ENCODE measurements around the gene ATAT1.
"Not testable (repeated sequence)": the region's sequence is repeated elsewhere in the genome, so short reads cannot be mapped to it uniquely, and the experiment has no call there.

Gene ATAT1

GRCh38 chr6:30651143-30651542, 24.5 kb downstream of the ATAT1 start:
- no peak for DNase-seq (ENCODE audit: low spot score)

- DNase-seq (ENCODE audit: low spot score): no peak
Observed at GRCh38 chr6:30654798-30655742, 28.4 kb downstream of the ATAT1 start.

DNA sequence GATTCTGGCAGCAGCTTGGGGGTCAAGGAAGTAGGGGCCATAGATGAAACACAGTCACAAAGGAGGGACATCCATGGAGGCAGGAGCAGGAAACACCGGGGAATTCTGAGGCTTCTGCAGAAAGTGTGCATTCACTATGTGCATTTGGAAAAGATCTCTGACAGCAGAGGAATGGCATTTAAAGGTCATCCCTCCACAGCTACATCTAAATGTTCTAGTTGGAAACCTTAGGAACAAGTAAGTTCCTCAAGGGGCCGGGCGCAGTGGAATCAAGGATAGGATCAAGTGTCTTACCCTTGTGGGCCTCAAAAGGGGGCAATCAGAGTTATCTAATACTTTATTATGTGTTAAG, 29.0 kb downstream of the ATAT1 start:
- no peak for DNase-seq (ENCODE audit: low spot score)

DNA sequence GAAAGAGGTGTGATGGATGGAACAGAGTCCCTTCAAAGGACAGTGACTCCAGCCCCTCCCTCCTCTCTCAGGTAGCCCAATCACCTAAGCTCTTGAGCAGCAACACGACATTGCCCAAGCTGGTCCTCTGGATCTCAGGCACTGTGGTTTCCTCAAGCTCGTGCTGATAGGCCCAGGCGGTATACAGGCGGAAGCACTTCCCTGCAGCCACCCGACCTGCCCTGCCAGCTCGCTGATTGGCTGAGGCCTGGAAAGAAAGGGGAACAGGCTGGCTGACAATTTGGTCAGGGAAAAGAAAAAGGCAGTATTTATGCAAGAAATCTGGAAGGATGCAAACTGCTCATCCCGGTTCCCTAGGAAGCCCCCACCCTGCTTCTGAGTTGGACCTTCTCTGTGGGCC, 29.8 kb downstream of the ATAT1 start:
- no peak for DNase-seq (ENCODE audit: low spot score)

GRCh38 chr6:30657454-30657853, 30.8 kb downstream of the ATAT1 start:
- no peak for DNase-seq (ENCODE audit: low spot score)

- not testable (repeated sequence) for DNase-seq (ENCODE audit: low spot score)
Observed at GRCh38 chr6:30657922-30658321, 31.2 kb downstream of the ATAT1 start.

DNA sequence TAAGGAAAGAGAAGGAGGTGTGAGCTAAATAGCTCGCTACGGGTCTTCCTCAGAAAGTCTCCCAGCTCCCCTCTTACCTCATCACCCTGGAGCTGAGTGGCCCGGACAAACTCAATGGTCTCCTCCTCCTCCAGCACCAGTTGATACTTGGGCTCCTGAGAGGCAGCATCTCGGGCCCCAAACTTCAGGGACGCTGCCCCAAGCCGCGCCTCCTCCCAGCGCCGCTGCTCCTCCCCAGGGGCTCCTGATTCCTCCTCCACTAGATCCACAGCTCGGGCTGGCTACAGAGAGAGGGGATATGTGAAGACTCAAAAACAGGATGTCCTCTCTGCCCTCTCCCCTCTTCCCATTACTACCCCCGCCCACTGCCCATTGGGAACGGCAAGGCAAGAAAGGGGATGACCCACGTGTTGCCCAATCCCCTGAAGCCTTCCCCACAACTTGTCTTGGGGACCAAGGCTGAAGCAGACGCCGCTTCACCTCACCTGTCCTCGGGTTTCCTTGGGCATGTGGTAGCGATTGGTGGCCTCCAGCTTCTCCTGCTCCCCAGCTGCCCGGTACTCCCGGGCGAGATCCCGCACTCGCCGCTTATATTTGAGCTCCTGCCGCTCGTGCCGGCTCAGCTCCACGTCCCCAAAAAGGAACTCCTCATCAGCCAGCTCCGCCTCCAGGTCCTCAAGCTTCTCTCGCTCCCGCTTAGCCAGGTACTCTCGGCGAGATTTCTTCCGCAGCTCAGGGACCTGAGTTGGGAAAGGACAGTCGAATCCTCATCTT, 38.5 kb downstream of the ATAT1 start:
- no peak for DNase-seq (ENCODE audit: low spot score)

GRCh38 chr6:30666300-30666699, 39.6 kb downstream of the ATAT1 start:
- not testable (repeated sequence) for DNase-seq (ENCODE audit: low spot score)

GRCh38 chr6:30670760-30671527, 44.3 kb downstream of the ATAT1 start:
- no peak for DNase-seq (ENCODE audit: low spot score)

DNA sequence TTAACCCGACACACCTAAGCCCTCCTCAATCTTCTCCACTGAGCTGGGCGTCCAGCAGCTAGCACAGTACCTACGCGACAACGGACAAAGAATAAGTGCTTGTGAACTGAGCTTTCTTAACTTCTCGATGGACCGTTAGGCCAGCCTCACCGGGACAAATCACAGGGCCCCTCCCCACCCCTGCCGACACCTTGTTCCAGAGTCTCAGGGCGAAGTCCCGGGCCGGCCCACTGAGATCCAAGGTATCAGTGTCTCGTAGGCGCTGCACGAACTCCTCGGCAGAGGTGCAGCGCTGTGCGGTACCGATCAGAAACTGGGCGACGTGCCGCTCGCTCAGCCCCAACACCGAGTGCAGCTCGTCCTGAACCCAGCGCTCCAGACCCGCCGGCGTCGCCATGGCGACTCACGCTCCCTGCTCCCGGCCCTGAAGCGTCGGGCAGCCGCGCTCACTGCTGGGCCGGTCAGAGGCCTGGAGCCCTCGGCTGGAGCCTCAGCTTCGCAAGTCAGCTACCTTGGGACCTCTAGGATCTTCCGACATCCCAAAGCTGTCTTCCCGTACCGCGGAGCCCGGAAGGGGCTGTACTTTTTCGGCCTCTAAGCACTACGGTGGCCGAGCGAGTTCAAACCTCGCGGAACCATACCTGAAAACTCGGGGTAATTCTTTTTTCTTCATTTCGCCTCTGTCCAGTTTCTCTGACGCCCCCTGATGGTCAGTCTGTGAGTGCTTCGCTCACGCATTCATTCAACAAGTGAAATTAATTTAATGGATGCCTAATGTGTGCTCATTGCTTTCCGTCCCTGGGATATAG, 46.0 kb downstream of the ATAT1 start, which contains the start of gene DHX16:
DHX16 (minus strand) TSS at position 562 of the 809 bp plus-strand sequence; CDS start at position 397, 165 bp downstream.
- DNase-seq (ENCODE audit: low spot score): peak; percentile 93

DNA sequence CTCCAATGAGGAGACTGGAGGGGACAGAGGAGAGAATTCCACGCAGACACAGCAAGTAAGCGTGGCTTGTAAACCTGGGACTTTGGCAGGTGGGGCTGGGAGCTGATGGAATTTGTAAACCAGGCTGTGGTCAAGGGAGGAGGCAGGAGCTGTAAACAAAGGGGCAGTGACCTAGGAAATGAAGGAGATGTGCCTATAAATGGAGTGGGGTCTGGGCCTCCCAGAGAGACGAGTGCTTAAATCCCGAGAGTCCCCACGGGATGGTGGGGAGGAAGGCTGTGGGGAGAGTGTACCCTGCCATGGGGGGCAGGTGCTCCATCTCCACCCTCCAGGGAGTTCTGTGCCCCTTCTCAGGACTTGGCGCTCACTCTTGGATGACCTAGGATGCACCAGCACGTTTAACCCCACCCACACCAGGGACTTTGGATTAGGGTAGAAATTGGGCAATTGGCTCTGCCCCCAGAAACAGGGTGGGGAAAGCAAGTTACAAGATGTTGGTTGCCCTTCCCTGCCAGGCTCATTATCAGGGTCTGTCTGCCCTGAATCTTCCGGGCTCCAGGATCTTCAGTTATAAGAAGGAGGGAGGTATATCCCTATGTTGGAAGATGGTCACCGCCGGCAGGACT, 50.1 kb downstream of the ATAT1 start:
- DNase-seq (ENCODE audit: low spot score): no peak

GRCh38 chr6:30678964-30679726, 52.5 kb downstream of the ATAT1 start:
- DNase-seq (ENCODE audit: low spot score): peak; percentile 75

DNA sequence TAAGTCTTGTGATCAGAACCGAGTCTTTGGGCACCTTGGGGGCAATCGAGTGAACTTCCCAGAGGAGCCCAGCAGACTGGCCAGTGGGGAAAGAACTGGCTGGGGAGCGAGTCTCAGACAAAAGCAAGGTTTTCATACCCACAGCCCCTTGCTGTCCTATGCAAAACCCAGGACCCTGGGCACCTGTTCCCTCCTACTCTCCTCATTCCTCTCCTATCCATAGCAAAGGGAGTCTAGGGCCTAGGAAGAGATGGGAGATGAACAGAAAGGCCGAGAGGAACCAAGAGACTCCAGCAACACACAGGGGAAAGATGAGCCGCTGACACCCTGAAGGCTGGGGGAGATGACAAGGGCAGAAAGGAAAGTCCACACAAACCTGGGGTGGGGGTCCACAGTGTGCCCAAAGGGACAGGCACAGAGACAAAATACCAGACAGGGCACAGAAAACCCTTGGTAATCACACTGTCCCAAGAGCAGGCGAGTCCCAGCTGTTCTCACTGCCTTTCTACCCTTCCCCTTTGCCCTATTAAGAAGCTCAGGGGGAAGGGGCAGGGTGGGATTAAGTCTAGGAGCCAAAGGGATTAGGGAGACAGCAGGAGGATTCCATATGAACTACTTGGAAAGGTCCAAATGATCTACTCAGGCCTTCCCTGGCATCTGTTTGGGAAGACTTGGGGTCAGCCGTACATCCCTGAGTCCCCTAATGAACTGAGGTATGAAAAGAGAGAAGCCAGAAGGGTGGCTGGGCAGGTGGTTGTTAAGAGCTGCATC, 53.3 kb downstream of the ATAT1 start:
- DNase-seq (ENCODE audit: low spot score): no peak

DNA sequence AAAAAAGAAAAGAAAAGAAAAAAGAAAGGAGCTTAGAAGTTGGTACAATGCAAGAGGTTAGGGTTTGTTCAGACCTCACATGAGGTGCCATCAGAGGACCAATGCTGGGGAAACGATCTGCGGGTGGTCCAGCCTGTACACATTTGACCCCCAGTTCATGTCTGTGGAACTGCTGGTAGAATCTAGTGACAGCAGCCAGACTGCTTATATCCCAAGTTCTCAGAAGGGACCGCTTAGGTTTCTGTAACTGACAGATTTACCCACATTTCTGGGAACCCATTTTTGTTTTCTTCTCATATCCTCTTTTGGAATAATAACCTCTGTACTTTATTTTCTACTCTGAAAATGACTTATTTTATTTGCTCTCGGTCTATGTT, 55.1 kb downstream of the ATAT1 start:
- no peak for DNase-seq (ENCODE audit: low spot score)

DNA sequence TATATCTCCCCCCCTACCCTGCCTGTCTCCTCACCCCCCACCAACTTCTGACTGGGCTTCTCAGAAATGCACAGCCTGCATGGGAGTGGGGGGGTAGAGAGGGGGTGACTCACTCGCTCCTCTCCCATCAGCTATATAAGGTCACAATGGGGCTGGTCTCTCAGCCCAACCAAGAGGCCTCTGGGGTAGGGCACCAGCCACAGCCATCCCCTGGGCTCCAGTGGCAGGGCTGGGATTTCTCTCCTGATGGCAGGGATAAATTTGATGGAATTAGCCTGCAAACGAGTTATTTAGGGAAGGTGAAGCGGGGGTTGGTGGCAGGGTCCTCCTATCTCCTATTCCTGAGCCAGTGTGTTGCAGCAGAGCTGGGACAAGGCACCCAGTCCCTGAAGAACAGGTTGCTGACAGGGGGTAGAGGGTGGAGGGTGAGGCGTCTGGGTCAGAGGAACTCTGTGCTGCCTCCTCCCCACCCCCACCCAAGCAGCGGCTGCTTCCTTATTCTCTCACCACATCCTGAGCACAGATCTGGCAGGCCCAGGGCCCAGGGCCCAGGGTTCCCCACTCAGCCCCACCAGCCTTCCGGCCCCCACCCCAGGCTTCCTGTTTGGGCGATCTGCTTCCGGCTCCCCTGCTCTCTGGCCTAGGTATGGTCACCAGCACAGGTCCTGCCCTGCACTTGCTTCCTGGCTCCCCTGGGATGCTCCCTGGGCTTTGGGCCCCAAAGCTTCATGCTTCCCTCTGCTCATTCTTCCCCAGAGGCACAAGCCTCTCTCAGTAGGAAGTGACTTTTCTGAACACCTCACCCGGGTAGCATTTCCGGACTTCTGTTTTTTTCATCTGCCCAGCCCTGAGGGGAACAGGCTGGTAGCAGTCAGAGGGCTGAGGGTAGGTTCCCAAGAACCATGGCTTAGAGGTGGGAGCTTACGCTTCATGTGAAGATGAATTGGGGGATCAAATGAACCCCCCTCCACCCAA, 55.8 kb downstream of the ATAT1 start:
- DNase-seq (ENCODE audit: low spot score): peak; percentile 76

GRCh38 chr6:30683183-30683979, 56.7 kb downstream of the ATAT1 start:
- peak; percentile 23 for DNase-seq (ENCODE audit: low spot score)

DNA sequence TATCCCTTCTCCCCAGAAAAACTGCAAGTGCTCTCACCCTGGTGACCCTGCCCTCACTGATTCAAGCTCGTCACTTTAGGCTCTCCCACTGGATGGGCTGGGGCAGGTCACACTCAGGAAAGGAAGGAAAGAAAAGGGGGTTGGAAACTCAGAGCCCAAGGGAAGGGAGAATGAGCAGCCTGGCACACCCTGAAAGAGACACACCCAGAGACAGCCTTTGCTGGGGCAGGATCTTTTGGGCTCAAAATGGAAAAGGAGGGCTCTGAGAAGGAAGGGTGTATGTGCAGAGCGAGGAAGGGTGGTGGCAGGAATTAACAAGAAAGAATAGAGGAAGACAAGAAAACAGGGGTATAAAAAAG, 57.3 kb downstream of the ATAT1 start:
- DNase-seq (ENCODE audit: low spot score): no peak
